ENCODE results near the gene MYLK4. TPM values are rescaled to one million over a fixed set of nuclear protein-coding genes. Genes with fewer than 3 reads are reported as not detected.

The MYLK4 gene
- total and polyA plus RNA-seq, 4 donors, result 0.07 to 0.65 (median 0.39) TPM

- no peaks in the 10 kb centered on the region for H3K9me3 ChIP-seq (ENCODE audit: control insufficient read depth in 4 of 4, low read length in 3 of 4)
- no peak for DNase-seq (ENCODE audit: low spot score)
- no peaks in the 10 kb centered on the region for H3K4me1 ChIP-seq (ENCODE audit: control insufficient read depth in 4 of 4, insufficient read depth in 4 of 4, low read length in 3 of 4)
- no peaks in the 10 kb centered on the region for H3K27me3 ChIP-seq (ENCODE audit: control insufficient read depth in 4 of 4, insufficient read depth in 4 of 4, low read length in 3 of 4)
- H3K9ac ChIP-seq (ENCODE audit: low read depth in 1 of 2, low read length in 2 of 2), result no peak overlapping the region
- H3K4me3 ChIP-seq (ENCODE audit: low read depth in 1 of 3, low read length in 3 of 3), result no peak overlapping the region
- WGBS, result 73% methylated on average over 2 of the region's 2 CpGs
- no peaks in the 10 kb centered on the region for H3K36me3 ChIP-seq (ENCODE audit: control insufficient read depth in 4 of 4, insufficient read depth in 3 of 4, low read depth in 1 of 4, low read length in 3 of 4)
- H3K27ac ChIP-seq (ENCODE audit: low read depth in 1 of 2, low read length in 2 of 2), result no peak overlapping the region
- TF ChIP-seq REST (IDR thresholded peaks at IDR 0.05), result no peak
- TF ChIP-seq EGR1 (IDR thresholded peaks at IDR 0.05; ENCODE audit: low read depth in 2 of 2), result no peak
- no peak for TF ChIP-seq FOXA1 (IDR thresholded peaks at IDR 0.05)
- TF ChIP-seq RXRA (IDR thresholded peaks at IDR 0.05), result no peak
- no peak for TF ChIP-seq ZBTB33 (IDR thresholded peaks at IDR 0.05)
- no peak for TF ChIP-seq HNF4A (conservative IDR thresholded peaks at IDR 0.05)
- no peak for TF ChIP-seq SP1 (IDR thresholded peaks at IDR 0.05)
- TF ChIP-seq YY1 (IDR thresholded peaks at IDR 0.05), result no peak
- no peak for TF ChIP-seq NR2F2 (IDR thresholded peaks at IDR 0.05)
Measured at GRCh38 chr6:2705256-2705655, 45.5 kb downstream of the MYLK4 start.

- Histone ChIP-seq H3K9ac (ENCODE audit: low read depth in 1 of 2, low read length in 2 of 2) (no peak overlapping the region), H3K36me3 (ENCODE audit: control insufficient read depth in 4 of 4, insufficient read depth in 3 of 4, low read depth in 1 of 4, low read length in 3 of 4) (no peaks in the 10 kb centered on the region), H3K4me3 (ENCODE audit: low read depth in 1 of 3, low read length in 3 of 3) (no peak overlapping the region), H3K27ac (ENCODE audit: low read depth in 1 of 2, low read length in 2 of 2) (no peak overlapping the region), H3K4me1 (ENCODE audit: control insufficient read depth in 4 of 4, insufficient read depth in 4 of 4, low read length in 3 of 4) (no peaks in the 10 kb centered on the region), H3K9me3 (ENCODE audit: control insufficient read depth in 4 of 4, low read length in 3 of 4) (no peaks in the 10 kb centered on the region), H3K27me3 (ENCODE audit: control insufficient read depth in 4 of 4, insufficient read depth in 4 of 4, low read length in 3 of 4) (no peaks in the 10 kb centered on the region)
- 86% methylated on average over 13 of the region's 13 CpGs for WGBS
- TF ChIP-seq RXRA (IDR thresholded peaks at IDR 0.05), result no peak
- no peak for DNase-seq (ENCODE audit: low spot score)
Measured at GRCh38 chr6:2697291-2697690, 53.4 kb downstream of the MYLK4 start.

- Histone ChIP-seq H3K27ac (ENCODE audit: low read depth in 1 of 2, low read length in 2 of 2) (no peak overlapping the region), H3K27me3 (ENCODE audit: control insufficient read depth in 4 of 4, insufficient read depth in 4 of 4, low read length in 3 of 4) (no peaks in the 10 kb centered on the region), H3K4me1 (ENCODE audit: control insufficient read depth in 4 of 4, insufficient read depth in 4 of 4, low read length in 3 of 4) (no peaks in the 10 kb centered on the region), H3K9me3 (ENCODE audit: control insufficient read depth in 4 of 4, low read length in 3 of 4) (no peaks in the 10 kb centered on the region), H3K4me3 (ENCODE audit: low read depth in 1 of 3, low read length in 3 of 3) (no peak overlapping the region), H3K9ac (ENCODE audit: low read depth in 1 of 2, low read length in 2 of 2) (no peak overlapping the region), H3K36me3 (ENCODE audit: control insufficient read depth in 4 of 4, insufficient read depth in 3 of 4, low read depth in 1 of 4, low read length in 3 of 4) (no peaks in the 10 kb centered on the region)
- DNase-seq (ENCODE audit: low spot score), result no peak
- 53% methylated on average over 5 of the region's 5 CpGs for WGBS
- TF ChIP-seq TAF1 (conservative IDR thresholded peaks at IDR 0.05), result no peak
- no peak for TF ChIP-seq JUND (IDR thresholded peaks at IDR 0.05)
- no peak for TF ChIP-seq ZBTB33 (IDR thresholded peaks at IDR 0.05)
- TF ChIP-seq RXRA (IDR thresholded peaks at IDR 0.05), result no peak
- no peak for TF ChIP-seq ATF3 (IDR thresholded peaks at IDR 0.05)
- no peak for TF ChIP-seq HNF4G (IDR thresholded peaks at IDR 0.05)
- TF ChIP-seq CTCF (IDR thresholded peaks at IDR 0.05; ENCODE audit: low read depth, low read length, missing input control), result peak; percentile 33
- no peak for TF ChIP-seq REST (IDR thresholded peaks at IDR 0.05)
Measured at GRCh38 chr6:2695454-2696095, 55.1 kb downstream of the MYLK4 start.
